ENCODE measurements around the gene SOCS7.

DNA sequence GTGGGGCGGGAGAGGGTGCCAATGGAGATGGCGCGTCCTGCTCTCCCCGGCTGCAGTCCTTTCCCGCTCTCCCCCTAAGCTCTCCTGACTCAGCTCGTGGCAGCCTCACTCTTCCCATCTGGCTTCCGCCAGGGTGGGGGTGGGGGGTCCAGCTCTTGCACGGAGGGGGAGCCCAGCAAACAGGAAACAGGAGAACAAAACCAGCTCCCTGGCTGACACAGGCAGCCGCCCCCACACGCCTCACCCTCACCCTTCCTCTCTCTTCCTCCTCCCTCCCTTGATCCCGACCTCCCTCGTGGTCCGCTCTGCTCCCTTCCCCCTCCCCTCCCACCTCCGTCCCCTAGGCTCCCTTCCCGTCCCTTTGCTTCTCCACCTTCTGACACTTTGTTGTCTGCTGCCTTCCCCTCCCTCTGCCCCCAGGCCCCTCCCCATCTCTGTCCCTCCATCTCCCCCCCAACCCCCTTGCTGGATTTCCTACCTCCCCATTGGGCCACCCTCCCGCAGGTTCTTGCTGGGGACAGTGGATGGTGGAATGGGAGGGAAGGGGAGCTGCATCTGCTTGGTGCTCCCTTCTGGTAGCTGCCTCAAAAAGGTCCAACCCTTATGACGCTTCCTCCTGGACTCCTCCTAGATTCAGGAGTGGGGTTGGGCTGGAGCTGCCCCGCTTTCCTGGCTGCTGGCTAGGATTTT is 100.3 kb downstream of the SOCS7 start:
- TF ChIP-seq, protein P1, sequence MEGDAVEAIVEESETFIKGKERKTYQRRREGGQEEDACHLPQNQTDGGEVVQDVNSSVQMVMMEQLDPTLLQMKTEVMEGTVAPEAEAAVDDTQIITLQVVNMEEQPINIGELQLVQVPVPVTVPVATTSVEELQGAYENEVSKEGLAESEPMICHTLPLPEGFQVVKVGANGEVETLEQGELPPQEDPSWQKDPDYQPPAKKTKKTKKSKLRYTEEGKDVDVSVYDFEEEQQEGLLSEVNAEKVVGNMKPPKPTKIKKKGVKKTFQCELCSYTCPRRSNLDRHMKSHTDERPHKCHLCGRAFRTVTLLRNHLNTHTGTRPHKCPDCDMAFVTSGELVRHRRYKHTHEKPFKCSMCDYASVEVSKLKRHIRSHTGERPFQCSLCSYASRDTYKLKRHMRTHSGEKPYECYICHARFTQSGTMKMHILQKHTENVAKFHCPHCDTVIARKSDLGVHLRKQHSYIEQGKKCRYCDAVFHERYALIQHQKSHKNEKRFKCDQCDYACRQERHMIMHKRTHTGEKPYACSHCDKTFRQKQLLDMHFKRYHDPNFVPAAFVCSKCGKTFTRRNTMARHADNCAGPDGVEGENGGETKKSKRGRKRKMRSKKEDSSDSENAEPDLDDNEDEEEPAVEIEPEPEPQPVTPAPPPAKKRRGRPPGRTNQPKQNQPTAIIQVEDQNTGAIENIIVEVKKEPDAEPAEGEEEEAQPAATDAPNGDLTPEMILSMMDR (conservative IDR thresholded peaks at IDR 0.05; ENCODE audit: low read depth, low read length) = no peak
- peak; percentile 79 for TF ChIP-seq MAZ (IDR thresholded peaks at IDR 0.05; ENCODE audit: borderline replicate concordance, low read depth, low read length)
- no peak for TF ChIP-seq POLR2A (IDR thresholded peaks at IDR 0.05; ENCODE audit: low read depth, low read length)
- TF ChIP-seq RAD21 (IDR thresholded peaks at IDR 0.05; ENCODE audit: low read length) = no peak
- peak; percentile 18 for TF ChIP-seq RCOR1 (IDR thresholded peaks at IDR 0.05; ENCODE audit: insufficient replicate concordance, low read length)
- TF ChIP-seq BHLHE40 (IDR thresholded peaks at IDR 0.05; ENCODE audit: low read depth, low read length) = peak; percentile 56
